Choroid plexus epithelial cell (primary cell): ENCODE results near the gene CLCN3.
A peak's percentile ranks its signal among the peaks of the same experiment; 100 is the strongest.

Experiments
- DNase-seq: peaks from one replicate; pipeline ENCODE4 v3.0.0-alpha.2; 2010; ENCODE audit warnings: low read depth
- H3K4me3 ChIP-seq: 2 replicates; pipeline ENCODE4 v1.5.1; 2011; ENCODE audit warnings: low read depth, mild to moderate bottlenecking, control low read depth, low read length, moderate library complexity
- CTCF ChIP-seq: conservative IDR thresholded peaks from 2 replicates; pipeline ENCODE4 v1.5.1; 2011; ENCODE audit warnings: low read depth, mild to moderate bottlenecking, control low read depth, inconsistent platforms, low read length, moderate library complexity

Gene CLCN3

GRCh38 chr4:169707958-169708643 lies 87.7 kb downstream of the CLCN3 start:
- no peak for DNase-seq
- TF ChIP-seq CTCF: no peak
- H3K4me3 ChIP-seq: no peak overlapping the region

- no peak overlapping the region for H3K4me3 ChIP-seq
- TF ChIP-seq CTCF: no peak
- DNase-seq: no peak
These were observed 95.4 kb downstream of the CLCN3 start for GRCh38 chr4:169715826-169716225.

- H3K4me3 ChIP-seq: no peak overlapping the region
- DNase-seq: peak; percentile 10
- TF ChIP-seq CTCF: no peak
These were observed 96.3 kb downstream of the CLCN3 start for GRCh38 chr4:169716677-169717076.

DNA sequence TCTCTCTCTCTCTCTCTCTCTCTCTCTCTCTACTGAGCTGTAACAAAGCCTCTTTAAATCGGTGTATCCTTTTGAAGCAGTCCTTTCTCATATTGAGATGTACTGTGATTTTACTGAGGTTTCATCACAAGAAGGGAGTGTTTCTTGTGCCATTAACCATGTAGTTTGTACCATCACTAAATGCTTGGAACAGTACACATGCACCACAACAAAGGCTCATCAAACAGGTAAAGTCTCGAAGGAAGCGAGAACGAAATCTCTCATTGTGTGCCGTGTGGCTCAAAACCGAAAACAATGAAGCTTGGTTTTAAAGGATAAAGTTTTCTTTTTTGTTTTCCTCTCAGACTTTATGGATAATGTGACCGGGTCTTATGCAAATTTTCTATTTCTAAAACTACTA lies 100.2 kb downstream of the CLCN3 start:
- H3K4me3 ChIP-seq: no peak overlapping the region
- TF ChIP-seq CTCF: no peak
- DNase-seq: no peak

- H3K4me3 ChIP-seq: no peak overlapping the region
- peak; percentile 48 for TF ChIP-seq CTCF
- DNase-seq: peak; percentile 53
These were observed 103.0 kb downstream of the CLCN3 start for GRCh38 chr4:169723207-169723965.

- H3K4me3 ChIP-seq: no peak overlapping the region
- DNase-seq: peak; percentile 38
- no peak for TF ChIP-seq CTCF
These were observed 103.9 kb downstream of the CLCN3 start for GRCh38 chr4:169724260-169724659.
